Measurements from ENCODE around the gene COL8A1.

GRCh38 chr3:99777210-99777549 is 138.8 kb downstream of the COL8A1 start:
- TF ChIP-seq PAX5 (IDR thresholded peaks at IDR 0.05; ENCODE audit: insufficient read depth, low read length, severe bottlenecking) (no peak), POLR2AphosphoS5 (IDR thresholded peaks at IDR 0.05; ENCODE audit: low read depth, low read length) (no peak), TAF1 (IDR thresholded peaks at IDR 0.05; ENCODE audit: low read depth, low read length) (no peak), POLR2A (IDR thresholded peaks at IDR 0.05; ENCODE audit: low read depth, low read length) (no peak)
